ENCODE measurements around the gene PRKAB1. TPM values are rescaled to one million over a fixed set of nuclear protein-coding genes. Genes with fewer than 3 reads are reported as not detected.
"Not testable (repeated sequence)": the region's sequence is repeated elsewhere in the genome, so short reads cannot be mapped to it uniquely, and the experiment has no call there.

Gene PRKAB1
- total RNA-seq, 1 donor from 2014 or later = 45.6 TPM

GRCh38 chr12:119652665-119653064 lies 15.3 kb upstream of the PRKAB1 start:
- intact Hi-C loops (cut with DNase I) = no loop called here
- no peak for ATAC-seq
- no peak for TF ChIP-seq CTCF (IDR thresholded peaks at IDR 0.05)

GRCh38 chr12:119657001-119657400 lies 10.9 kb upstream of the PRKAB1 start:
- H3K4me1 ChIP-seq, ATAC-seq: not testable (repeated sequence)

More at GRCh38 chr12:119652665-119653064, 15.3 kb upstream of the PRKAB1 start:
- DNase-seq = no peak
- no peaks in the 10 kb centered on the region for H3K36me3 ChIP-seq
- no peak overlapping the region for H3K27ac ChIP-seq
- H3K4me1 ChIP-seq = peaks cover 3% of the 10 kb centered on the region
- no peaks in the 10 kb centered on the region for H3K9me3 ChIP-seq
- no peaks in the 10 kb centered on the region for H3K27me3 ChIP-seq (ENCODE audit: low read depth)
- no peak overlapping the region for H3K4me3 ChIP-seq

GRCh38 chr12:119658166-119658565 lies 9.8 kb upstream of the PRKAB1 start:
- not testable (repeated sequence) for H3K36me3 ChIP-seq

More at GRCh38 chr12:119657001-119657400, 10.9 kb upstream of the PRKAB1 start:
- H3K36me3 ChIP-seq; DNase-seq; H3K4me3 ChIP-seq; H3K27me3 ChIP-seq (ENCODE audit: low read depth); H3K9me3 ChIP-seq; intact Hi-C loops (cut with DNase I); H3K27ac ChIP-seq: not testable (repeated sequence)

GRCh38 chr12:119659289-119659897 lies 8.5 kb upstream of the PRKAB1 start:
- peak; percentile 91 for TF ChIP-seq CTCF (IDR thresholded peaks at IDR 0.05)
- no peaks in the 10 kb centered on the region for H3K9me3 ChIP-seq

More at GRCh38 chr12:119658166-119658565, 9.8 kb upstream of the PRKAB1 start:
- H3K4me1 ChIP-seq; DNase-seq; intact Hi-C loops (cut with DNase I); ATAC-seq; H3K27ac ChIP-seq; H3K9me3 ChIP-seq; H3K4me3 ChIP-seq; H3K27me3 ChIP-seq (ENCODE audit: low read depth): not testable (repeated sequence)

GRCh38 chr12:119660076-119660475 lies 7.9 kb upstream of the PRKAB1 start:
- DNase-seq (no peak), ATAC-seq (no peak)
- no peak for TF ChIP-seq CTCF (IDR thresholded peaks at IDR 0.05)
- no peaks in the 10 kb centered on the region for H3K4me1 ChIP-seq
- H3K4me3 ChIP-seq = no peak overlapping the region
- H3K27ac ChIP-seq = no peak overlapping the region
- no peaks in the 10 kb centered on the region for H3K27me3 ChIP-seq (ENCODE audit: low read depth)
- no peaks in the 10 kb centered on the region for H3K36me3 ChIP-seq
- H3K9me3 ChIP-seq = no peaks in the 10 kb centered on the region
- intact Hi-C loops (cut with DNase I) = no loop called here

More at GRCh38 chr12:119659289-119659897, 8.5 kb upstream of the PRKAB1 start:
- H3K4me1 ChIP-seq = no peaks in the 10 kb centered on the region
- DNase-seq = no peak
- H3K4me3 ChIP-seq = no peak overlapping the region
- no peak overlapping the region for H3K27ac ChIP-seq
- no peaks in the 10 kb centered on the region for H3K36me3 ChIP-seq
- intact Hi-C loops (cut with DNase I) = no loop called here
- ATAC-seq = peak; percentile 63 to 79
- H3K27me3 ChIP-seq (ENCODE audit: low read depth) = no peaks in the 10 kb centered on the region

GRCh38 chr12:119661882-119662281 lies 6.1 kb upstream of the PRKAB1 start:
- Histone ChIP-seq H3K27me3 (ENCODE audit: low read depth) (no peaks in the 10 kb centered on the region), H3K36me3 (no peaks in the 10 kb centered on the region), H3K9me3 (no peaks in the 10 kb centered on the region), H3K27ac (no peak overlapping the region), H3K4me3 (no peak overlapping the region), H3K4me1 (peaks cover 12% of the 10 kb centered on the region)
- intact Hi-C loops (cut with DNase I) = no loop called here
- DNase-seq (no peak), ATAC-seq (no peak)
- no peak for TF ChIP-seq CTCF (IDR thresholded peaks at IDR 0.05)
